ENCODE measurements around the gene BRPF1.

Gene BRPF1

GRCh38 chr3:9748031-9748430 is 16.5 kb downstream of the BRPF1 start:
- H2BK15ac ChIP-seq (ENCODE audit: low read depth, poor library complexity, severe bottlenecking) = no peak overlapping the region
- H3K79me1 ChIP-seq (replicated peaks; ENCODE audit: low read length, poor library complexity, severe bottlenecking) = peaks cover 35% of the 10 kb centered on the region
- H3K9me3 ChIP-seq (ENCODE audit: control insufficient read depth, low read length) = no peaks in the 10 kb centered on the region
- WGBS = 100% methylated on average over 2 of the region's 2 CpGs
- no peak overlapping the region for H4K8ac ChIP-seq (ENCODE audit: low read length)
- no peak overlapping the region for H2BK5ac ChIP-seq (ENCODE audit: low read depth, low read length, poor library complexity, severe bottlenecking)
- H2AK5ac ChIP-seq (ENCODE audit: low read length, severe bottlenecking) = no peak overlapping the region
- H3K4me2 ChIP-seq (ENCODE audit: low read length, poor library complexity, severe bottlenecking) = no peak overlapping the region
- H3K27me3 ChIP-seq (ENCODE audit: control insufficient read depth in 1 of 2, insufficient read depth in 1 of 2, low read length in 2 of 2) = no peaks in the 10 kb centered on the region
- H4K91ac ChIP-seq (ENCODE audit: low read length) = peak overlapping the region; percentile 12
- no peak overlapping the region for H3K14ac ChIP-seq (ENCODE audit: low read length in 2 of 2)
- no peak overlapping the region for H3K27ac ChIP-seq (ENCODE audit: low read length, poor library complexity, severe bottlenecking)
- DNase-seq = no peak
- no peak overlapping the region for H2AFZ ChIP-seq (ENCODE audit: low read depth, low read length)
- H3K18ac ChIP-seq (ENCODE audit: low read depth in 1 of 2, low read length in 2 of 2) = no peak overlapping the region
- H3K36me3 ChIP-seq (ENCODE audit: control insufficient read depth in 1 of 2, insufficient read depth in 2 of 2, low read depth in 1 of 2, low read length in 2 of 2) = peaks cover 64 to 76% of the 10 kb centered on the region in 2 experiments
- H3K23ac ChIP-seq (ENCODE audit: low read length in 2 of 2) = peak overlapping the region in 1 of 2 experiments; percentile 29
- no peak overlapping the region for H2BK120ac ChIP-seq (ENCODE audit: low read depth, low read length)
- peaks cover 26% of the 10 kb centered on the region for H3K4me1 ChIP-seq (ENCODE audit: control insufficient read depth, insufficient read depth, low read depth, low read length)
- no peak overlapping the region for H3K4ac ChIP-seq (ENCODE audit: low read depth in 1 of 2, low read length in 2 of 2)
- no peak overlapping the region for H3K9ac ChIP-seq (ENCODE audit: low read length)
- no peak overlapping the region for H2BK12ac ChIP-seq (ENCODE audit: low read length in 2 of 2)
- H3K4me3 ChIP-seq (ENCODE audit: insufficient read depth in 1 of 2, low read depth in 1 of 2, low read length in 2 of 2) = peak overlapping the region in 1 of 2 experiments; percentile 9

DNA sequence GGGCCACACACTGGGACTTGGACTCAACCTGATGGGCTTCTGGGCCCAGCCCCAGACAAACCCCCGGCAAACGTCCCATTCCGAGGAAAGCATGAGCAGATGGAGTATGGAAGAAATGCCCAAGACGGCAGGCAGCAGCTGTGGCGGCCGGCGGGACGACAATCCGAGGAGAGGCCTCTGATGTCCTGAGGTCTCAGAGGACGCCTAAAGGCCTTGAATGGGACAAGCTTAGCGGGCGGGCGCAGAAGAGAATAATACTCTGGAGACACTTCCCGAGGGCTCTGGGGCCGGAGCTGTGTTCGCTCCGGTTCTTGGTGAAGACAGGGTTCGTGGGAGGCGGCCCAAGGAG is 17.7 kb downstream of the BRPF1 start:
- peak overlapping the region; percentile 45 for H2BK120ac ChIP-seq (ENCODE audit: low read depth, low read length)
- no peaks in the 10 kb centered on the region for H3K27me3 ChIP-seq (ENCODE audit: control insufficient read depth in 1 of 2, insufficient read depth in 1 of 2, low read length in 2 of 2)
- peak overlapping the region; percentile 85 for H4K8ac ChIP-seq (ENCODE audit: low read length)
- 10% methylated on average over 19 of the region's 19 CpGs for WGBS
- H3K4ac ChIP-seq (ENCODE audit: low read depth in 1 of 2, low read length in 2 of 2) = peak overlapping the region; percentile 82 to 88
- H2AFZ ChIP-seq (ENCODE audit: low read depth, low read length) = peak overlapping the region; percentile 51
- H2AK5ac ChIP-seq (ENCODE audit: low read length, severe bottlenecking) = peak overlapping the region; percentile 12
- no peak for DNase-seq
- H3K4me1 ChIP-seq (ENCODE audit: control insufficient read depth, insufficient read depth, low read depth, low read length) = peaks cover 26% of the 10 kb centered on the region
- peak overlapping the region; percentile 60 for H2BK15ac ChIP-seq (ENCODE audit: low read depth, poor library complexity, severe bottlenecking)
- peak overlapping the region; percentile 36 for H4K91ac ChIP-seq (ENCODE audit: low read length)
- peak overlapping the region; percentile 69 for H3K4me2 ChIP-seq (ENCODE audit: low read length, poor library complexity, severe bottlenecking)
- peak overlapping the region; percentile 68 for H2BK5ac ChIP-seq (ENCODE audit: low read depth, low read length, poor library complexity, severe bottlenecking)
- peak overlapping the region; percentile 64 to 67 for H2BK12ac ChIP-seq (ENCODE audit: low read length in 2 of 2)
- peak overlapping the region in 1 of 2 experiments; percentile 77 for H3K23ac ChIP-seq (ENCODE audit: low read length in 2 of 2)
- peaks cover 52 to 69% of the 10 kb centered on the region in 2 experiments for H3K36me3 ChIP-seq (ENCODE audit: control insufficient read depth in 1 of 2, insufficient read depth in 2 of 2, low read depth in 1 of 2, low read length in 2 of 2)
- peak overlapping the region in 1 of 2 experiments; percentile 88 for H3K14ac ChIP-seq (ENCODE audit: low read length in 2 of 2)
- peak overlapping the region; percentile 97 for H3K27ac ChIP-seq (ENCODE audit: low read length, poor library complexity, severe bottlenecking)
- peak overlapping the region; percentile 80 to 93 for H3K18ac ChIP-seq (ENCODE audit: low read depth in 1 of 2, low read length in 2 of 2)
- peak overlapping the region; percentile 56 to 100 for H3K4me3 ChIP-seq (ENCODE audit: insufficient read depth in 1 of 2, low read depth in 1 of 2, low read length in 2 of 2)
- H3K9me3 ChIP-seq (ENCODE audit: control insufficient read depth, low read length) = no peaks in the 10 kb centered on the region
- H3K9ac ChIP-seq (ENCODE audit: low read length) = peak overlapping the region; percentile 93
- H3K79me1 ChIP-seq (replicated peaks; ENCODE audit: low read length, poor library complexity, severe bottlenecking) = peaks cover 33% of the 10 kb centered on the region

DNA sequence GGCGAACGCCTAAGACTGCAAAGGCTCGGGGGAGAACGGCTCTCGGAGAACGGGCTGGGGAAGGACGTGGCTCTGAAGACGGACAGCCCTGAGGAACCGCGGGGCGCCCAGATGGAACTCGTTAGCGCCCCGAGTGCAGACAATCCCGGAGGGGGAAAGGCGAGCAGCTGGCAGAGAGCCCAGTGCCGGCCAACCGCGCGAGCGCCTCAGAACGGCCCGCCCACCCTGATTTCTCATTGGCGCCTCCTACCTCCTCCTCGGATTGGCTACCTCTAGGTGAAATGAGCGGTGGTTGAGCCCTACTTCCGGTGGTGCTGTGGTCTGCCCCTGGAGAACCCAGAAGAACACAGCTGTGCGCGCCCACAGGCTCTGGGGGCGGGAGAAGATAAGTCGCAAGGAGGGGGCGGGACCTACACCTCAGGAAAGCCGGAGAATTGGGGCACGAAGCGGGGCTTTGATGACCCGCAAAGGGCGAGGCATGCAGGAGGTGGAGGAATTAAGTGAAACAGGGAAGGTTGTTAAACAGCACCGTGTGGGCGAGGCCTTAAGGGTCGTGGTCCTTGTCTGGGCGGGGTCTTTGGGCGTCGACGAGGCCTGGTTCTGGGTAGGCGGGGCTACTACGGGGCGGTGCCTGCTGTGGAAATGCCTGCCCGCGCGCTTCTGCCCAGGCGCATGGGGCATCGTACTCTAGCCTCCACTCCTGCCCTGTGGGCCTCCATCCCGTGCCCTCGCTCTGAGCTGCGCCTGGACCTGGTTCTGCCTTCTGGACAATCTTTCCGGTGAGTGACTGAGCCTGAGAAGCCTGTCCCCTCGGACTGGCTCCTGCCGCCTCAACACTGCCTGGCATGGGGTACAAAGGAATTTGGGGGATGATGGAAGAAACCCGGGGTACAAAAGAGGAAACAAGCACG is 18.4 kb downstream of the BRPF1 start, which contains the start of gene OGG1:
Gene OGG1, plus strand, starts transcription at position 308 of the 911 bp plus-strand sequence. Its CDS starts 335 bp downstream, at position 643.
- H2BK12ac ChIP-seq (ENCODE audit: low read length in 2 of 2) = peak within 1 kb of the TSS; percentile 64 to 78
- peak within 1 kb of the TSS; percentile 76 for H2BK120ac ChIP-seq (ENCODE audit: low read depth, low read length)
- H3K27ac ChIP-seq (ENCODE audit: low read length, poor library complexity, severe bottlenecking) = peak within 1 kb of the TSS; percentile 97
- H3K4ac ChIP-seq (ENCODE audit: low read depth in 1 of 2, low read length in 2 of 2) = peak within 1 kb of the TSS; percentile 82 to 88
- H3K27me3 ChIP-seq (ENCODE audit: control insufficient read depth in 1 of 2, insufficient read depth in 1 of 2, low read length in 2 of 2) = no peaks in the 10 kb centered on the region
- H3K9me3 ChIP-seq (ENCODE audit: control insufficient read depth, low read length) = no peaks in the 10 kb centered on the region
- H3K79me1 ChIP-seq (replicated peaks; ENCODE audit: low read length, poor library complexity, severe bottlenecking) = peaks cover 31% of the 10 kb centered on the region
- peaks cover 29% of the 10 kb centered on the region for H3K4me1 ChIP-seq (ENCODE audit: control insufficient read depth, insufficient read depth, low read depth, low read length)
- peak; percentile 99 for DNase-seq
- peak within 1 kb of the TSS; percentile 68 for H2BK5ac ChIP-seq (ENCODE audit: low read depth, low read length, poor library complexity, severe bottlenecking)
- peak within 1 kb of the TSS; percentile 90 to 93 for H3K18ac ChIP-seq (ENCODE audit: low read depth in 1 of 2, low read length in 2 of 2)
- peak within 1 kb of the TSS; percentile 88 for H2BK15ac ChIP-seq (ENCODE audit: low read depth, poor library complexity, severe bottlenecking)
- H2AFZ ChIP-seq (ENCODE audit: low read depth, low read length) = peak within 1 kb of the TSS; percentile 62
- peak within 1 kb of the TSS; percentile 93 for H3K9ac ChIP-seq (ENCODE audit: low read length)
- peak within 1 kb of the TSS; percentile 81 to 100 for H3K4me3 ChIP-seq (ENCODE audit: insufficient read depth in 1 of 2, low read depth in 1 of 2, low read length in 2 of 2)
- H3K14ac ChIP-seq (ENCODE audit: low read length in 2 of 2) = peak within 1 kb of the TSS in 1 of 2 experiments; percentile 93
- peak within 1 kb of the TSS; percentile 86 for H3K4me2 ChIP-seq (ENCODE audit: low read length, poor library complexity, severe bottlenecking)
- peak within 1 kb of the TSS; percentile 49 for H2AK5ac ChIP-seq (ENCODE audit: low read length, severe bottlenecking)
- peaks cover 51 to 68% of the 10 kb centered on the region in 2 experiments for H3K36me3 ChIP-seq (ENCODE audit: control insufficient read depth in 1 of 2, insufficient read depth in 2 of 2, low read depth in 1 of 2, low read length in 2 of 2)
- H4K91ac ChIP-seq (ENCODE audit: low read length) = peak within 1 kb of the TSS; percentile 97
- under 1% methylated on average over 58 of the region's 60 CpGs for WGBS
- peak within 1 kb of the TSS; percentile 95 for H4K8ac ChIP-seq (ENCODE audit: low read length)
- peak within 1 kb of the TSS in 1 of 2 experiments; percentile 77 for H3K23ac ChIP-seq (ENCODE audit: low read length in 2 of 2)

Data from mesenchymal stem cell (in vitro differentiated cells and primary cell).